ENCODE data around the gene SRRM1. TPM values are rescaled to one million over a fixed set of nuclear protein-coding genes. Genes with fewer than 3 reads are reported as not detected.
A peak's percentile ranks its signal among the peaks of the same experiment; 100 is the strongest.

Gene SRRM1
- polyA plus RNA-seq, 1 experiment, result 50.4 TPM

DNA sequence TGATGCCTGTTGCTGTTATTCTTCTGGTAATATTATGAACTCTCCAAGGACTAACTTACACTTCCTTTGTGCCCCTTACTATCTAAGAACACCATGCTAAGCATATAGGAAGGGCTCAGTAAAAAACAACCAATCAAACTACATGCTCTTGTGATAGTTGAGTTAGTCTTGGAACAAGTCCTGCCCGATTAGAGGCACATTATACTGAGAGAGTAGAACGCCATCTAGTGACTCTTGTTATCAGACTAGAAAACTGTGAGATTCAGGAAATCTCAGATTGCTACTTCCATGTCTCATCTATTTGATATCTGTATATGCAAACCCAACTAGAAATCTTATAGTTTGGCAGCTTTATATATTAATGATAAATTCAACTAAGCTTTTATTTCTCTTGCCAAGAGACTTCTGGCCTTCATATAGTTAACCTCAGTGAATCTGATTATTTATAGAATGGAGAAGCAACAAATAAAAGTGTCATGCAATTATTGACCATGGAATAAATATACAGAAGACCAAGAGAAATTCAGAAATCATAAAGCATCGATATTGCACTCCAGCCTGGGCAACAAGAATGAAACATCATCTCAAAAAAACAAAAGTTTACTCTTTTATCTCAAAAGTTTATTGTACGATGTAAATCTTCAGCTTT lies 7.8 kb upstream of the SRRM1 start:
- no peak overlapping the region for H3K4me3 ChIP-seq (ENCODE audit: low read depth, low read length)
- ChIA-PET CTCF (interaction anchor here (0.6 to 6.7 kb wide), 12 partner anchors 13 to 485 kb away, joined by 3 to 80 read pairs (median 4); no protein-coding TSS in a partner anchor), POLR2A (no interaction called here)
- H3K27me3 ChIP-seq (ENCODE audit: control insufficient read depth, insufficient read depth, low read length), result no peaks in the 10 kb centered on the region
- peak; percentile 26 for DNase-seq (ENCODE audit: low read depth)
- TF ChIP-seq, protein P1, sequence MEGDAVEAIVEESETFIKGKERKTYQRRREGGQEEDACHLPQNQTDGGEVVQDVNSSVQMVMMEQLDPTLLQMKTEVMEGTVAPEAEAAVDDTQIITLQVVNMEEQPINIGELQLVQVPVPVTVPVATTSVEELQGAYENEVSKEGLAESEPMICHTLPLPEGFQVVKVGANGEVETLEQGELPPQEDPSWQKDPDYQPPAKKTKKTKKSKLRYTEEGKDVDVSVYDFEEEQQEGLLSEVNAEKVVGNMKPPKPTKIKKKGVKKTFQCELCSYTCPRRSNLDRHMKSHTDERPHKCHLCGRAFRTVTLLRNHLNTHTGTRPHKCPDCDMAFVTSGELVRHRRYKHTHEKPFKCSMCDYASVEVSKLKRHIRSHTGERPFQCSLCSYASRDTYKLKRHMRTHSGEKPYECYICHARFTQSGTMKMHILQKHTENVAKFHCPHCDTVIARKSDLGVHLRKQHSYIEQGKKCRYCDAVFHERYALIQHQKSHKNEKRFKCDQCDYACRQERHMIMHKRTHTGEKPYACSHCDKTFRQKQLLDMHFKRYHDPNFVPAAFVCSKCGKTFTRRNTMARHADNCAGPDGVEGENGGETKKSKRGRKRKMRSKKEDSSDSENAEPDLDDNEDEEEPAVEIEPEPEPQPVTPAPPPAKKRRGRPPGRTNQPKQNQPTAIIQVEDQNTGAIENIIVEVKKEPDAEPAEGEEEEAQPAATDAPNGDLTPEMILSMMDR (IDR thresholded peaks at IDR 0.05; ENCODE audit: insufficient read depth, low read depth, low read length), result peak; percentile 73
- H3K36me3 ChIP-seq (ENCODE audit: control insufficient read depth, insufficient read depth, low read length), result no peaks in the 10 kb centered on the region

DNA sequence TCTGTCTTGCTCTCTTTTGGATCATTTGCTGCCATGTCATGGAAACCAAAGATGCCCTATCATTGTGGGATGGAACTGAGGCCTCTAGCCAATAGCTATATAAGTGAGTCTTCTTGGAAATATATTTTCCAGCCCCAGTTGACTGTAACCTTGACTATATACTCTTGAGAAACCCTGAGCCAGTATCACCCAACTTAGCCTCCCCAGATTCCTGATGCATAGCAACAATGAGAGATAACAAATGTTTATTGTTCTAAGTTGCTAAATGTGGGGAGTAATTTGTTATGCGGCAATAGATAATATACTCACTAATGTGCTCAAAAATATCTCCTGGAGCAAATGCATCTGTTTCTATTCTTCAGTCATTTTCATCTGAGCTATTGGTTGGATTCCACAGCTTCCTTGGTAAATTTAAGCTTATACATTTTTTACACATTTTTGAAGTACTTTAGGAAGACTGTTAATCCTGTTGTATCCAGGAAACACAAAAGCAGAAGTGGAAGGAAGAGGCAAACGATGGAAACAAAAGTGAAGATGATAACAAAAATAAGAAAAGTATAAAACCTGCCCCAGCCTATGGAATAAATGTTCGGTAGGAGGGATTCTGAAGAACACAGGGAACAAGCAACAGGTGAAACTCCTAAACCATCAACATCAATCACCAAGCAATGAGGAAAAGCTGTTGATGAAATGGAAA lies 6.3 kb upstream of the SRRM1 start:
- H3K27me3 ChIP-seq (ENCODE audit: control insufficient read depth, insufficient read depth, low read length), result no peaks in the 10 kb centered on the region
- TF ChIP-seq, protein P1 (IDR thresholded peaks at IDR 0.05; ENCODE audit: insufficient read depth, low read depth, low read length), result no peak
- ChIA-PET CTCF (interaction anchor here (0.6 to 6.7 kb wide), 9 partner anchors 15 to 585 kb away, joined by 3 to 80 read pairs (median 6); no protein-coding TSS in a partner anchor), POLR2A (no interaction called here)
- H3K4me3 ChIP-seq (ENCODE audit: low read depth, low read length), result no peak overlapping the region
- no peaks in the 10 kb centered on the region for H3K36me3 ChIP-seq (ENCODE audit: control insufficient read depth, insufficient read depth, low read length)
- DNase-seq (ENCODE audit: low read depth), result no peak

DNA sequence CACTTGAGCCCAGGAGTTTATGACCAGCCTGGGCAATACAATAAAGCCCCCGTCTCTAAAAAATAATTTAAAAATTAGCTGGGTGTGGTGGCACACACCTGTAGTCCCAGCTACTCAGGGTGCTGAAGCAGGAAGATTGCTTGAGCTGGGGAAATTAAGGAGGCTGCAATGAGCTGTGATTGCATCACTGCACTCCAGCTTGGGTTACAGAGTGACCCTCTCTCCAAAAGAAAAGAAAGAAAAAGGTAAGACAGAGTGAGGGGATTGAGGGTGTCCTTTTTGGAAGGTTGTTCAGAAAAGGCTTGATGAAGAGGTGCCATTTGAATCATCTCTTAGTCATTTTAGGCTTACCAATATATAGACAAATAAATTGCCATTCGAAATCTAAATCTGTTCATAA lies 4.0 kb upstream of the SRRM1 start:
- Histone ChIP-seq H3K4me3 (ENCODE audit: low read depth, low read length) (no peak overlapping the region), H3K27me3 (ENCODE audit: control insufficient read depth, insufficient read depth, low read length) (no peaks in the 10 kb centered on the region), H3K36me3 (ENCODE audit: control insufficient read depth, insufficient read depth, low read length) (no peaks in the 10 kb centered on the region)
- TF ChIP-seq, protein P1 (IDR thresholded peaks at IDR 0.05; ENCODE audit: insufficient read depth, low read depth, low read length), result no peak
- DNase-seq (ENCODE audit: low read depth), result no peak
- ChIA-PET CTCF (interaction anchor here (1.2 to 6.7 kb wide), 6 partner anchors 36 to 439 kb away, joined by 3 to 40 read pairs (median 4); no protein-coding TSS in a partner anchor), POLR2A (no interaction called here)

DNA sequence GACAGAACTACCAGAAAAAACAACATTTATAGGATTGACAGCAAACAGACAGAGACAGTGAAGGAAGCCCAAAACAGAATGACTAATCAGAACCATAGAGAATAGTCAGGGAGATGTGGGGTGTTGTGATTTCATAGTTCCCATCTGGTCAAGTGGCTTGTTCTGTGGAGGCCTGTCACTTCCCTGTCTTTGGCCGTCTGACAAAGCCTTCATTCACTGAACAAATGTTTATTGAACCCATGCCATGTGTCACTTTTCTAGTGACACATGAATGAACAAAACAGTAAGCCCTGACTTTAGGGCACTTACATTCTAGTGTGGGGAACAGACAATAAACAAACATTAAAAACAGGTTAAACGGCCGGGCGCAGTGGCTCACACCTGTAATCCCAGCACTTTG lies 3.2 kb upstream of the SRRM1 start:
- Histone ChIP-seq H3K36me3 (ENCODE audit: control insufficient read depth, insufficient read depth, low read length) (no peaks in the 10 kb centered on the region), H3K27me3 (ENCODE audit: control insufficient read depth, insufficient read depth, low read length) (no peaks in the 10 kb centered on the region), H3K4me3 (ENCODE audit: low read depth, low read length) (no peak overlapping the region)
- DNase-seq (ENCODE audit: low read depth), result no peak
- TF ChIP-seq, protein P1 (IDR thresholded peaks at IDR 0.05; ENCODE audit: insufficient read depth, low read depth, low read length), result no peak
- CTCF ChIA-PET, result interaction anchor here (1.4 to 2.9 kb wide), 2 partner anchors 53 to 439 kb away, joined by 3 to 10 read pairs; no protein-coding TSS in a partner anchor
- POLR2A ChIA-PET, result no interaction called here

DNA sequence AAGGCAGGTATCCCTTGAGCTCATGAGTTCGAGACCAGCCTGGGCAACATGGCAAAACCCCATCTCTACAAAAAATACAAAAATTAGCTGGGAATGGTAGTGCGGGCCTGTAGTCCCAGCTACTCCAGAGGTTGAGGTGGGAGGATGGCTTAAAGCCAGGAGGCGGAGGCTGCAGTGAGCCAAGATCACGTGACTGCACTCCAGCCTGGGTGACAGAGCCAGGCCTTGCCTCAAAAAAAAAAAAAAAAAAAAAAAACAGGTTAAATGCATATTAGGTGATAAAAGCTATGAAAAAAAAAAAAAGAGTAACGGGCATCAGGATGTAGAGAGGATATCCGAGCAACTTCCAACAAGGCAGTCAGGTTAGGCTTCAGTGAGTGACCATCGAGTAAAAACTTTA lies 2.8 kb upstream of the SRRM1 start:
- CTCF ChIA-PET, result interaction anchor here (1.4 to 2.9 kb wide), 2 partner anchors 53 to 439 kb away, joined by 3 to 10 read pairs; no protein-coding TSS in a partner anchor
- POLR2A ChIA-PET, result no interaction called here
- no peak overlapping the region for H3K4me3 ChIP-seq (ENCODE audit: low read depth, low read length)
- no peaks in the 10 kb centered on the region for H3K27me3 ChIP-seq (ENCODE audit: control insufficient read depth, insufficient read depth, low read length)
- no peaks in the 10 kb centered on the region for H3K36me3 ChIP-seq (ENCODE audit: control insufficient read depth, insufficient read depth, low read length)
- no peak for DNase-seq (ENCODE audit: low read depth)
- TF ChIP-seq, protein P1 (IDR thresholded peaks at IDR 0.05; ENCODE audit: insufficient read depth, low read depth, low read length), result no peak

Measured in BJ (cell line).